H1 (cell line): ENCODE data around the gene GRIA4. TPM values are rescaled to one million over a fixed set of nuclear protein-coding genes. Genes with fewer than 3 reads are reported as not detected.

Experiments used
- FOSL1 ChIP-seq: IDR thresholded peaks from 2 replicates; pipeline ENCODE4 v1.6.1; 2011; ENCODE audit warnings: mild to moderate bottlenecking, low read depth, low read length, moderate library complexity; ENCODE audit not compliant: insufficient read depth
- HDAC2 ChIP-seq, 2 experiments: fragments of 300-600 bp in 1 of 2; sonication (generic) in 1 of 2; IDR thresholded peaks; 2 replicates each; pipeline ENCODE4 v1.6.1; 2011 to 2012; ENCODE audit warnings: low read depth in 2 of 2, low read length in 2 of 2, mild to moderate bottlenecking in 2 of 2, moderate library complexity in 2 of 2, borderline replicate concordance in 1 of 2, inconsistent platforms in 1 of 2
- TBP ChIP-seq: IDR thresholded peaks from 2 replicates; pipeline ENCODE4 v1.6.1; 2011; ENCODE audit warnings: low read depth, low read length, improper control_type of control experiment
- polyA plus RNA-seq, 7 experiments: library from polyadenylated mRNA; depleted of rRNA in 3 of 7; stranded (reverse) in 5 of 7; unstranded in 2 of 7; fragments of >200 nt in 5 of 7; fragments of 200-250 nt in 2 of 7; gene quantifications; 1 replicate in 5 of 7; 2 replicates in 1 of 7; 4 replicates in 1 of 7; pipeline versions ENCODE4 v1.2.1 to v1.2.3, GENCODE V29; 2011 to 2013; ENCODE audit warnings: missing spikeins in 2 of 7, mixed read lengths in 2 of 7
- total RNA-seq: library from RNA; stranded (reverse); fragmentation: NEBNext Ultra II Directional; extraction: Animal tissue kit (Norgen Biotek cat#: 25700); gene quantifications from 2 replicates; pipeline ENCODE4 v1.2.1, GENCODE V29; 2021
- TF ChIP-seq, protein P1 (sequence below), 3 experiments: IDR thresholded peaks; 1 replicate in 2 of 3; 2 replicates in 1 of 3; pipeline versions ENCODE4 v1.5.1 to v1.6.1; 2011; ENCODE audit warnings: low read length in 3 of 3, mild to moderate bottlenecking in 3 of 3, inconsistent platforms in 2 of 3, low read depth in 1 of 3, moderate library complexity in 1 of 3; ENCODE audit not compliant: insufficient read depth in 1 of 3; ENCODE audit errors: control extremely low read depth in 1 of 3

Gene GRIA4
- total and polyA plus RNA-seq, 2 of the 8 experiments (the other 6 are each of a cell fraction or from before 2014, with no cell fraction given) = 12.5 to 21.8 TPM

DNA sequence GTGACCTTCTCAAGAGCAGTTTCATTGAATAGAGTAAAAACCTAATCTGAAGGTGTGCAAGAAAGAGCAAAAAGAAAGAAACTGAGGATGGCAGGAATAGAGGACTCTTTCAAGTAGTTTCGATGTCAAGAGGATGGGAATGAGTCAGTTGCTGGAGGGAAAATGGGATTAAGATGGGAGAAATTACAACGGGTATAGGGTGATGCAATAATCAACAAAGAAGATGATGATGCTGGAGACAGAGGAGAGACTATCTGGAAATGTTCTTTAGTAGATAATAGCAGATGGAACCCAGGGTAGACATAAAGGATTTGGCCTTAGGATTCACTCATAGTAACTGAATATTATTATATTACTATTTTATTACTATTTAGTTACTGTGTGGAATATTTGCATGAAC lies 189.4 kb downstream of the GRIA4 start (continued):
- TF ChIP-seq, protein P1, sequence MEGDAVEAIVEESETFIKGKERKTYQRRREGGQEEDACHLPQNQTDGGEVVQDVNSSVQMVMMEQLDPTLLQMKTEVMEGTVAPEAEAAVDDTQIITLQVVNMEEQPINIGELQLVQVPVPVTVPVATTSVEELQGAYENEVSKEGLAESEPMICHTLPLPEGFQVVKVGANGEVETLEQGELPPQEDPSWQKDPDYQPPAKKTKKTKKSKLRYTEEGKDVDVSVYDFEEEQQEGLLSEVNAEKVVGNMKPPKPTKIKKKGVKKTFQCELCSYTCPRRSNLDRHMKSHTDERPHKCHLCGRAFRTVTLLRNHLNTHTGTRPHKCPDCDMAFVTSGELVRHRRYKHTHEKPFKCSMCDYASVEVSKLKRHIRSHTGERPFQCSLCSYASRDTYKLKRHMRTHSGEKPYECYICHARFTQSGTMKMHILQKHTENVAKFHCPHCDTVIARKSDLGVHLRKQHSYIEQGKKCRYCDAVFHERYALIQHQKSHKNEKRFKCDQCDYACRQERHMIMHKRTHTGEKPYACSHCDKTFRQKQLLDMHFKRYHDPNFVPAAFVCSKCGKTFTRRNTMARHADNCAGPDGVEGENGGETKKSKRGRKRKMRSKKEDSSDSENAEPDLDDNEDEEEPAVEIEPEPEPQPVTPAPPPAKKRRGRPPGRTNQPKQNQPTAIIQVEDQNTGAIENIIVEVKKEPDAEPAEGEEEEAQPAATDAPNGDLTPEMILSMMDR (IDR thresholded peaks at IDR 0.05; ENCODE audit: control extremely low read depth in 1 of 3, insufficient read depth in 1 of 3, low read depth in 1 of 3, low read length in 3 of 3) = no peak
- TF ChIP-seq FOSL1 = no peak
- no peak for TF ChIP-seq TBP
- TF ChIP-seq HDAC2 (IDR thresholded peaks at IDR 0.05; ENCODE audit: borderline replicate concordance in 1 of 2, low read depth in 2 of 2, low read length in 2 of 2) = no peak
